ENCODE measurements around the gene NFIB. TPM values are rescaled to one million over a fixed set of nuclear protein-coding genes. Genes with fewer than 3 reads are reported as not detected.

Gene NFIB
- total RNA-seq, 1 donor from 2014 or later = not detected

- intact Hi-C loops (cut with micrococcal nuclease) = no loop called here
Measured at GRCh38 chr9:14249527-14249926, 64.4 kb downstream of the NFIB start.

- intact Hi-C loops (cut with micrococcal nuclease) = no loop called here
Measured at GRCh38 chr9:14248149-14248548, 65.8 kb downstream of the NFIB start.

DNA sequence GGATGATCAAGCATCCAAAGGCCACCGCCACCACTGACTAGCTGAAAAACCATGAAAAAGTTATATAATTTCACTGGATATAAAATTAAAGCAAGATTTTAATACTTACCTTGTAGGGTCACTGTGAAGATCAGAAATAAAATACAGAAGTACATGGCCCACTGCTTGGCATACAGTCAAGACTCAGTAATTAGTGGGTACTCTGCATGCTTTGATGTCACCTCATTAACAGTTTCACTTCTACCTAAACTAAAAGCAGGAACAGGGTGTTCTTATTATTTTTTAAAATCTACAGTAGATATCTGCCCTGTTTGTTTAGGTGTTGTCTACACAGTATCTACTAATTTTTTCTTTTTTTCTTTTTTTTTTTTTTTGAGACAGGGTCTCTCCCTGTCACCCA, 66.4 kb downstream of the NFIB start:
- intact Hi-C loops (cut with micrococcal nuclease) = no loop called here

DNA sequence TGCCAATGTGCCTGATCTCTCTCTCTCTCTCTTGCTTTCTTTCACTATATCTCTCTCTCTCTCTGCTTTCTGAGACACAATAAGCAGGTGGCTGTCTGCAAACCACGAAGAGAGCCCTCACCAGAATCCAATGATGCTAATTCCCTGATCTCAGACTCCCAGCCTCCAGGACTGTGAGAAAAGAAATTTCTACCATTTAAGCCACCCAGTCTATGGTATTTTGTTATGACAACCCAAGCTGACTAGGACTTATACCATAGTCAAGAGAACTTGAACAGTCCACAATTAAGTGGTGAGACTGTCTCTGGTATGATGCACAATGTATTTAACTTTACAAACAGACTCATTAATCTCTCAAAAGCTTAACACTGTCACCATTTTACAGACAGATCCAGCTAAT, 67.0 kb downstream of the NFIB start:
- intact Hi-C loops (cut with micrococcal nuclease) = no loop called here

DNA sequence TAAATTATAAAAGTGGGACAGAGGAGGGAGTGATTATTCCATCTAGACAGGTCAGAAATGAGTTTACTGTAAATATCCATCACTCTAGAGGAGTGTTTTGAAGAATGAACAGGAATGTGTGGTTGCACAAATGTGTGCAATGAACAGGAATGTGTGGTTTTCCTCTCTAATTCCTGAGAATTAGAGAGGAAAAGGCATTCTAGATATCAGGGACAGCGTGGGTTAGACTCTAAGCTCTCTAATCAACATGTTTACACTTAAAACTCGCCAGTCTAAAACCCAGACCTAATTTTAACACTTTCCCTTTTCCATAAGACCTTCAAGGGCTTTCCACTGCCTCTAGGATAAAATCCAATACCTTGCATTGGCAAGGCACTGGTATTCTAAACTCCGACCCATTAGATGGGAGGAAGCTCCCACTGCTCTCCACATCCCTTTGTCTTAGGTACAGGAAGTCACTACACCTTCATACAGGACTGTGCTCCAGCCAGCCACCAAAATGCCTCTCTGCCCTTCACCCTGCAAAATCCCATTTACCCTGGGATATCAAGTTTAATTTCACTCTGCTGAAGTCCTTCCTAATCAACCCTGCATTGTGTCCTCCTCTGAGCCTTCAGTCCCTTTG, 67.9 kb downstream of the NFIB start:
- intact Hi-C loops (cut with micrococcal nuclease) = no loop called here

DNA sequence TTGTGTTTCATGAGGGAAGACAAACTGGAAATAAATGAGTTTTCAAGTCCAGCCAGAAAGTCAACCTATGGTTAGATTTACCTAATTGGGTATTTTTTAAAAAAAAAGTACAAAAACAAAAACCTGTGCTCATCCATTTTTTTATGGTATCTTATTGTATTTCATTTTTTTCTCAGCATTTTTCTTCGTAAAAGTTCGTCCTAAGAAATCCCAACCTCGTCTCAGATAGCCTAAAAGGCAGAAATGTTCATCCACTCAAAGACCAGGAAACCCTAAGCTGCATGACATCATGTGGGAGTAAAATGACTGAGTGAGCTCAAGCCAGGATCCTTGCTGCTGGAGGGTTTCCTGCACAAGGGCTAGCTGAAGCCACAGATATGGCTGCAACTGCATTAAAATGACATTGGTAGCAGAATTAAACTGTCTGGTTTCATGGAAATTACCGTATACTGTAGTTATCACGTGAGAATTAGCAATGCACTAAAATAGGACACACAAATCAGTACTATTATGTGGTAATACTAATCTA, 70.4 kb downstream of the NFIB start:
- intact Hi-C loops (cut with micrococcal nuclease) = no loop called here

GRCh38 chr9:14242150-14242805, 71.7 kb downstream of the NFIB start:
- intact Hi-C loops (cut with micrococcal nuclease) = no loop called here

DNA sequence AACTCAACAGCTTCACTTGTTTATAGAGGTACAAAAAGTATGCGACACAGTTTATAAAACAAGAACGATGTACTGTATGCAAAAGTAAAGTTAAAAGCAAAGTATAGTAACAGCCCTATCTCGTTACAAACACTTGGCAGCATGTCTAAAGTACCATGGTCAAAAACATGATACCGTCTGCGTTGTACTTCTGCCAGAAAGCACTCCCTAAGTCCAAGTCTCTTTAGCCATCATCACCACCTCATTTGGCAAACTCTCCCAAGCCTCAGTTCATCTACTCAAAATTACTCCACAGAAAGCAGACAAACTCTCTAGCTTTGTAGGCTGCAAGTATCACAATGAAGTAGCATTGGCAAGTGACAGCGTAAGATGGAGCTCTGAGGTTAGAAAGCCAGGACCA, 73.4 kb downstream of the NFIB start:
- intact Hi-C loops (cut with micrococcal nuclease) = no loop called here

- intact Hi-C loops (cut with micrococcal nuclease) = no loop called here
Measured at GRCh38 chr9:14238518-14238917, 75.4 kb downstream of the NFIB start.

DNA sequence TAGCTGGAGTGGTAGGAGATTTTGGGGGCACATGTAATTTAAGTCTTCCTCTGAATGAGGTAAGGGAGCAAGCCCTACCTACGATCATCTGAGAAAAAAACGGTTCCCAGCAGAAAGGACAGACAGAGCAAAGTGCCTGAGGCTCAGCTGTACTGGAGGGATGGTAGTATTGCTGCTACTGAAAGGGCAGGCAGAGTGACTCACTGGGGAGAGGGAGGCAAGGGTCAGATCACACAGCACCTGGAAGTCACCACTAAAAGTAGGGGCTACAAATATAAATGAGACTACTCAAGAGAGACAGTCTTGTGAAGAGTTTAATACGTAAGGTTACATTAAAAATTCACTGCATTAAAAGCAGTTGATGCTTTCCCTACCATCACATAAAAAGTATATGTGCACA, 75.9 kb downstream of the NFIB start:
- intact Hi-C loops (cut with micrococcal nuclease) = no loop called here

GRCh38 chr9:14236591-14236990, 77.3 kb downstream of the NFIB start:
- intact Hi-C loops (cut with micrococcal nuclease) = no loop called here

DNA sequence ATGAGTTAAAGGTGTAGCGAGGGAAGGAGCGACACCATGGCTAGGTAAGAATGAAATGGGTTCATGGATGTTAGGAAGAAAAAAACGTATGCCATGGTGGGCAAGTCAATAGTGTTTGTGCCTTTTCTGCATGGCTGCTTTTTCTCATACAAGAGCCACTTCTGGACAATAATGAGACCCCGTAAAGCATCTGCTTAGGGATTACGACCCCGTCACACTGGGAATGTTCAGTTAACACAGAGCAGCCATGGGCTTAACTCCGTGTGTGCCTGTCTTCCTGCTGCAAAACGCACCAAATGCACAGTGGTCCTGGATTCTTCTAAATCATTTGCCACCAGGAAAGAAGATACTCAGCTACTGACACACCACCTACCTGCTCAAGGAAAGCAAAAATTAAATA, 81.8 kb downstream of the NFIB start:
- intact Hi-C loops (cut with micrococcal nuclease) = no loop called here

- intact Hi-C loops (cut with micrococcal nuclease) = no loop called here
Measured at GRCh38 chr9:14231196-14231990, 82.5 kb downstream of the NFIB start.

DNA sequence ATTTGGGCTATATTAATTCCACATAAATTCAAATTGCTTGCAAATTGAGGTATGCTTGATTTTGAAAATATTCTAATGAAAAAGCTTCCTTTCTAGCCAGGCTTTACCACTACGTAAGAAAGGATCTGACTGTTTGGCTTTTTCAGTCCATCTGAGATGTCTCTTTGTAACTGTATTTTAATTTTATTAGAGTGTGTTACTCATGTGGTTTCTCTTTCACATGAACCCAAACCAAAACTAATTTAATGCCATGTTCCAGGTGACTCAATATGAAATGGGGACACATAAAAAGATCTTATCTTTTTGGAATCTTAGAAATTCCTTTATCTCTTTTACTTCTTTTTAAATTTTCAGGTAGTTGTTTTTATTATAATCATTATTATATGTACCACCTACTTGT, 85.3 kb downstream of the NFIB start:
- intact Hi-C loops (cut with micrococcal nuclease) = no loop called here

GRCh38 chr9:14226855-14227532, 86.9 kb downstream of the NFIB start:
- intact Hi-C loops (cut with micrococcal nuclease) = no loop called here

DNA sequence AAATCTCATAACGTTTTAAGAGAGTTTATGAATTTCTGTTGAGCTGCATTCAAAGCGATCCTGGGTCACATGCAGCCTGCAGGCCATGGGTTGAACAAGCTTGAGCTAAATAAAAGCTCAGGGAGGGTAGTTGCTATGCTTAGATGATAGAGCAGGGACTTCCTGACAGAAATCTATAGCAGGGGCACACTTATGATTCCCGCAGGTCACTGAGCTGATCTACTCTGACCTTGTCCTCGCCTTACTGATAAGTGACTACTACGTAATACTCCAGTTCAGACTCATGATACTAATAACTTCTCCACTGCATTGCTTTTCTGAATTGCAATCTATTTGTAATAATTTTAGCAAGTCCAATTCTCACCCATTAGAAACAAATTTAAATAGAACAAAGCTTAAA, 90.9 kb downstream of the NFIB start:
- intact Hi-C loops (cut with micrococcal nuclease) = no loop called here

DNA sequence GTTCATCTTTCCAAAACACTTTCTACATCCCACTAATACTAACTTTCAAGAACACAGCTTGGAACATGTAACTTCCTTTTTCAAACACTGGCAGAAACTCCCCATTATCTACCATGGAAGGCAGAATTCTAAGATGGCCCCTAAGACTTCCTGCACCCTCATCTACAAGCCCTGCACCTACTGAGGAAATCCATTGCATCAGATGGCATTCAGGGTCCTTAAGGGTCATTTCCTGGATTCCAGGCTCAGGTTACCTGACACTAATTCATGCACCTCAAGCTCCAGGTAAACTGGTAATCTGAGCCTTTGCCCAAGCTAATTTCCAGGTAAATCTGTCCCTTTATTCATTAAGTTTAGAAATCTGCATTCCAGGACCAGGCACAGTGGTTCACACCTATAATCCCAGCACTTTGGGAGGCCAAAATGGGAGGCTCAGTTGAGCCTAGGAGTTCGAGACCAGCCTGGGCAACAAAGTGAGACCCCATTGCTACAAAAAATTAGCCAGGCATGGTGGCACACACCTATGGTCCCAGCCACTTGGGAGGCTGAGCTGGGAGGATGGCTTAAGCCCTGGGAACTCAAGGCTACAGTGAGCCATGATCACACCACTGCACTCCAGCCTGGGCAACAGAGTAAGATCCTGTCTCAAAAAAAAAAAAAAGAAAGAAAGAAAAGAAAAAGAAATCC, 91.6 kb downstream of the NFIB start:
- intact Hi-C loops (cut with micrococcal nuclease) = no loop called here

DNA sequence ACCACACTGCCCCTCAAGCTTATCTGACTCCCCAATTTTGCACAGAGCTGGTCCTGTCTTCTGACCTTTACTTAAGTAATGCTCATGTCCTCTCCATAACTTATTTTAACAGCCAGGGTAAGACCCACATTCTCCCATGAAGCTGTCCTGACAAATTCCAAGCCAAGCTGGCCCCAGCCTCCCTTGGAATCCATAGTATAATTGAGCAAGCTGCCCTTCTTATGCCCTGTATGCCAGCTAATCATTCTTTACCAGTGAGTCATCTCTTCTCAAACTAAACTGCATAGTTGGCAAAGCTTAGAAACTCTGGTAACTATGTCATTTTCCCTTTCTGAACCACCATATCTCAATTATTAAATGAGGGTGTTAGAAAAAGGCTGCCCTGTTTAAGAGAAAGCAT, 92.4 kb downstream of the NFIB start:
- intact Hi-C loops (cut with micrococcal nuclease) = no loop called here

GRCh38 chr9:14221119-14221518, 92.8 kb downstream of the NFIB start:
- intact Hi-C loops (cut with micrococcal nuclease) = no loop called here

GRCh38 chr9:14220256-14220655, 93.7 kb downstream of the NFIB start:
- intact Hi-C loops (cut with micrococcal nuclease) = no loop called here

- intact Hi-C loops (cut with micrococcal nuclease) = no loop called here
Measured at GRCh38 chr9:14219850-14220249, 94.1 kb downstream of the NFIB start.
